HG03175 (cell line): ENCODE data around the gene SPOCK3.

ENCODE experiments used
- ATAC-seq: cut with Tn5 transposase; IDR thresholded peaks from one replicate; pipeline ENCODE4 v1.9.1; 2021; ENCODE audit warnings: mild to moderate bottlenecking, moderate library complexity; ENCODE audit not compliant: unreplicated experiment

SPOCK3 gene

GRCh38 chr4:167176723-167177367 lies 57.4 kb downstream of the SPOCK3 start:
- ATAC-seq: no peak

- no peak for ATAC-seq
Measured at GRCh38 chr4:167171928-167172327, 62.4 kb downstream of the SPOCK3 start.

DNA sequence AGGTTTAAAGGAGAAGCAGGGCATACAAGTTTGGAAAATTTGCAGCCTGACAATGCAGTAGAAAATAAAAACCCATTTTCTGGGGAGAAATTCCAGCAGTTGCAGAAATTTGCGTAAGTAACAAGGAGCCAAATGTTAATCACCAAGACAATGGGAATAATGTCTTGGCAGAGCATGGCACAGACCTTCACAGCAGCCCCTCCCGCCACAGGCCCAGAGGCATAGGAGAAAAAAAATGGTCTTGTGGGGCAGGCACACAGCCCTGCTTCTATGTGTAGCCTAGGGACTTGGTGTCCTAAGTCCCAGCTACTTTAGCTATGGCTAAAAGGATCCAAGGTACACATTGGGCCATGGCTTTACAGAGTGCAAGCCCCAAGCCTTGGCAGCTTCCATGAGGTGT lies 65.7 kb downstream of the SPOCK3 start:
- ATAC-seq: no peak

DNA sequence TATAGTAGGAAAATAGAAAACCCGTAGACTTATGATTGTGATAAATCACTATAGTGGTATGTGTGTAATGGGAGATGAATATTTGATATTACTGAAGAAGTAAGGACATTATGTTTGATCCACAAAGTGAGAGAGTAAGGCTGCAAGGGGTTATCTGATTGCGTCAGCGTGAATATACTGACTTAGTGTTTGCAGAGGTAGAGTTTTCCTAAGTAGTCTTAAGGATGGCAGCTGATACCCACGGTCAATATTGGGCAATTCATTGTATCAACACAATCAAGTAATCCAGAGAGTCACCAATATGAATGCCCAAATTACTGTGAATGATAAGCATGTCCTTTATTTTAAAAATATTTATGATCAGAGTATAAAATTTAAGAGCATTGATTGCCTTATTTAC lies 83.7 kb downstream of the SPOCK3 start:
- no peak for ATAC-seq

DNA sequence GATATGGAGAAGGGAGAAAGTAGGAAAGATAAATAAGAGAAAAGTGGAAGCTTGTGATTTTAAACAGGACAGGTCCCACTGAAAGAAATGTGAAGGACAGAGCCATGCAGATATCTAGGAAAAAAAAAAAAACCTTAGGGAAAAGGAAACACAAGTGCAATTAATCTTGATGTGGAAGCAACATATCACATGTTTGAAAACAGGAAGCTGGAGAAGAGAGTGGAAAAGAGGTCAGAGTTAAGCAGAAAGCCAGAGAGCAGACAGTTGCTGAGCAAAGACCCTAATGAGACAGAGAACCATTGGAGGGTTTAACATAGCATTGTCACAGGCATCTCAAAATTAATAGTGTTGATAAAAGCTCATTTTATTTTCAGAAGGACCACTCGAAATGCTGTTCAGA lies 89.7 kb downstream of the SPOCK3 start:
- ATAC-seq: no peak

DNA sequence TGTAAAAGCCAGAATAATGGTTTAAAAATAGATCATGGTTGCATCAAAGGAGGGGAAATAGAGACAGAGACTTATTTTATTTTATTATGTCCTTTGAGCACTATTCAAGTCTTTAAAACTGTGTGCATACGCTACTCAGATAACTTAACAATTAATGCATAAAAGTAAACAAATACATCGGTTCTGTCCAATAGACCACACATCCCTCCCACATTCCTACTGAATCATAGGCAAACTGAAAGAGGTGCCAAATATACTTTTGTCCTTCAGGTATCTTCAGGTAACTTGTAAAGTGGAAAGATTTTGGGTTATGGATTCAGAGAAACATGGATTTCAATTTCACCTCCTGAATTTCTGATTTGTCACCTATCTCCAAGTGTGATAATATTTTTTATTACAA lies 91.3 kb downstream of the SPOCK3 start:
- ATAC-seq: no peak

DNA sequence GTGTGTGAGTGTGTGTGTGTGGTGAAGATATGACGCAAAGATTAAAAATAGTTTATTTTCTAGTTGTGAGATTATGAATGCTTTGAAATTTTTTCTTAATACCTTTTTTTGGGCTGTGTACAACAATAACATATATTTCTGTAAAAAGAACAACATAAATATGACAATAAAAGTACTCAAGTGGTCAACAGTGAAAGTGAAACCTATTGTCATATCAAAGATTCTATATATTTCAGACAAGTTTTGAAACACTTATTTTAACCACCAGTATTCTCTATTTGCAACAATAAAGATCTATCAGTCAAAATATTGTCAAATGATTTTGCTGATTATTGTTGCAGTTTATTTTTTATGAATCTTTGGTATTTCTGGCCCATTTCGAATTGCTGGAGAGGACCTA lies 98.0 kb downstream of the SPOCK3 start:
- ATAC-seq: no peak

DNA sequence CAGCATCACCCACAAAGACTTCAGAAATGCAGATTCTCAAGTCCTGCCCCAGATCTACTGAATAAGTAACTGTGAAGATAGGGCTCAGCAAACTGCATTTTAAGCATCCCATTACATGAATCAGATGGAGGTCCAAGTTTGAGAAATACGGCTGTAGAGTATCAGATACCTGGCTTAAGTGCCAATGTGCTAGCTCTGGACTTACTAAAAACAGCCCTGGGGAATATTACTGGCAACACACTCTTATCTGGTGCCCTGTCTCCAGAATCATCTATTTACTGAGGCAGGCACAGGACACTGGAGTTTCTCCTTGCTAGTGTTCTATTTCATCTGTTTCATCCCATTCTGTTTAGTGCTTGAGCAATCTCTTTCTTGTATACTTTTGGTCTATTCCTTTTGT lies 105.1 kb downstream of the SPOCK3 start:
- no peak for ATAC-seq

DNA sequence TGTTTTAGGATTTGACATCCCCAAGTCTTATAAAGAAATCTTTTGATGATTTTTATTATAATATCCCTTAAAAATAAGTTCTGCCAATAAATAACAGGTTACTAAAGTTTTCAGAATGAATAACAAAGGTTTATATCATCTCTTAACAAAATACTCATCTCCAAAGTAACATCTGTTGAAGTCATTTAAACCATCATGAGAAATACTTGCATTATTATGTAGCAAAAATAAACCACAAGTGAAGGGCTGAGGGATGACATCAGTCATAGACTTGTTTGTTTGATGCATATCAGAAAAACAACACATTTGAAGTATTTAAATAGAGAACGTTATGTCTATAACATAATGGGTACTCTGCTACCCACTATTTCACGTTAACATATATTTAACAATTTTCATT lies 114.9 kb downstream of the SPOCK3 start:
- no peak for ATAC-seq

DNA sequence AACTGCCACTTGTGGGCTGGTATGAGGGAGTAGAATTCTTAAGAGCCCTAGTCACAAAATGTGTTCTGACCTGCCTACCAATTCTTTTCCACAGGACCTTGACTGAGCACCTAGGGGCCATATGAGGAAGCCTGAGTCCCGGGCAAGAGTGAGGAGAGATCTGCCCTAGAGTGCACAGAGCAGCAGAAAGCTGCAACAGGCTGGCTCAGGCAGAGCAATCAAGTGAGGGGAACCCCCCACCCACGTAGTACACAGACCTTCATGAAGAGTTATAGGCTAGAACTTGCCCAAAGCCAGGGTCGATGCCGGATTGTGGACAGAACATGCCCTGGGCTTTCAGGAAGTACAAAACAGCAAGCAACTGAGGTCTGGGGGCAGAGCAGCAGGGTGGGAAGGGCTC lies 117.0 kb downstream of the SPOCK3 start:
- no peak for ATAC-seq

- ATAC-seq: no peak
Measured at GRCh38 chr4:167114416-167114971, 119.8 kb downstream of the SPOCK3 start.

- ATAC-seq: no peak
Measured at GRCh38 chr4:167111622-167112021, 122.7 kb downstream of the SPOCK3 start.

DNA sequence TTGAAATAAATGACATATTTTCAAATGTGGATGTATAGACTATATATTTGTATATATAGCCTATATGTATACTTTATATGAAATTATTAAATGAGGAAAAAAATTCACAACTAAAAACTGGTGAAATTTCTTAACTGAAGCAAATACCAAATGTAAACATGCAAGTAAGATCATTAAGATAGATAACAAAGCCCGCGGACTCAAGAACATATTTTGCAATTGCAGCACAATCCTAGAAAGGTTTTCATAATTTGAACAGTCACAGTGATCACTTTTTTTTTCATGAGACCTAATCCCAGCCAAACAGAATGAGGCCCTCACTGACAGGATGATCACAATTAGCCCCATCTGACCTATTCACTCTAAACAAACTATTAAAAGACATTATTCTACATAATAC lies 123.2 kb downstream of the SPOCK3 start:
- ATAC-seq: no peak

DNA sequence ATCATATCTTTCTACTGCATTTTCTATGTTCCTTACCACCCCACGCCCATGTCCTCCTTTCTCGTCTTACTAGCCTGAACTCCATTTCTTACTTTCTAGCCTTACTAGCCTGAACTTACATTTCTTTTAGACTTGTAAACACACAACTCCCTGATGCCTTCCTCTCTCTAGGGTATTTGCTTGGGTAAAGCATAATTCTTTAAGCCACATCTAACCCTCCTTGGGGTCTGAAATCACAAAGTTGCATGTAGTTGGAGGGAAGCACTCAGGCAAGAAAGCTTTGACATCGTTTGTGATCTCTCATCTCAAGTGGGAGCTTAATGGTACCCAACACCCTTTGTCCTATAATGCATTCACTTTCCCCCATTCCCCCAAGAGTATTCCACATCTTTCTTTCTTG lies 124.4 kb downstream of the SPOCK3 start:
- ATAC-seq: no peak

DNA sequence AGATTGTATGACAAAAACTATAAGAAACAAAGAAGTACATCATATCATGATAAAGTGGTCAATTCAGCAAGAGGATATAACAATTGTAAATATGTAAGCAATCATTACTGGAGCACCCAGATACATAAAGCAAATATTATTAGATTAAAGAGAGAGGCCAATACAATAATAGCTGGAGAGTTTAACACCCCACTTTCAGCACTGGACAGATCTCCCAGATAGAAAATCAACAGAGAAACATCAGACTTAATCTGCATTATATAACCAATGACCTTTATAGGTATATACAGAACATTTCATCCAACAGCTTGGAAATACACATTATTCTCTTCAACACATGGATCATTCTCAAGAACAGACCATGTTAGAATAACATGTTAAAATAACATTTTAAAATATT lies 128.4 kb downstream of the SPOCK3 start:
- no peak for ATAC-seq

DNA sequence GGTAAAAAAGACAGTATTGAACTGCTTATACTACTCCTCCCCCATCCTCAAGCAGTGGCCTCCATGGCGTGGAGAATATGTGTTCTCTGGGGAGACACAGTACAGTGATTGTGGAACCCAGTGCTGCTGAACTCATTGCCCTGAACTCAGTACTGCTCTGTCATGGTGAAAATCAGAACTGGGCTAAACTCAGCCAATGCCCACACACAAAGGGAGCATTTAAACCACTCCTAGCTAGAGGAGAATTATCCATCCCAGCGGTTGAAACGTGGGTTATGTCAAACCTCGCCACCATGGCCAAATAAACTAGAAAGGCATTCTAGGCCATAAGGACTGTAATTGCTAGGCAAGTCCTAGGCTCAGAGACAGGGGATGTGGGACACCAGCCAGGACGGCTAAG lies 131.8 kb downstream of the SPOCK3 start:
- ATAC-seq: no peak

- ATAC-seq: no peak
Measured at GRCh38 chr4:167101035-167101434, 133.3 kb downstream of the SPOCK3 start.

DNA sequence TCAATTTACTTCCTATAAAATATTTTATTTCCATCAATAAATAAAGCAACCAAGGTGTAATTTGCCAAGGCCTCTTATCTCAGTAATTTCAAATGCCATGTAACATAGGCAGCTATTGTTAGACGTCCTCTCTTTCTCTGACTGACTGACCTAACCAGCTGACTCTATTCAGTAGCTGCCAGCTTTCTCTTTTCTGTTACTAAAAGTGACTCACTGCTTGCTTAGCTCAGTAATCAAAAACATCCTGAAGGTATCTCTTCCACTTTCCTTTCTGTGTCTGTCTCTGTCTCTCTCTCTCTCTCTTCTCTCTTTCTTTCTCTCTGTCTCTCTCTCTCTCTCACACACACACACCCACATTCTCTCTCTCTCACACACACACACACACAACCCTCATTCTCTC lies 134.2 kb downstream of the SPOCK3 start:
- ATAC-seq: no peak

DNA sequence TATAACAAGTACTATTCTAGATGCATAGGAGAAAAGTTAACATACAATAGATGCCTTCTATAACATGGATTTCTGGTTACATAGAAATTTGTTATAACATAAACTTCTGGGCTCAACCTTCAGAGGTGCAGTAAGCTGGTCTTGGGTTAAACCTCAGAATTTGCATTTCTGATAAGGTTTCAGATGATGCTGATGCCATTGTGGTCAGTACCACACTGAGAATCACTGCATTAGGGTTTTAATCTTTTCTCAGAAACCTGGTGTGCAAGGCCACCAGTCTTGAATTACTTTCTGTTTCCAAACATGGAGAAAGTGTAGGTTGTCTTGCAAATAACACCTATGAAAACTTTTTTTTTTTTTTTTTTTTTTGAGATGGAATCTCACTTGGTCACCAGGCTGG lies 146.2 kb downstream of the SPOCK3 start:
- peak; percentile 80 for ATAC-seq

- ATAC-seq: no peak
Measured at GRCh38 chr4:167084321-167084720, 150.0 kb downstream of the SPOCK3 start.

DNA sequence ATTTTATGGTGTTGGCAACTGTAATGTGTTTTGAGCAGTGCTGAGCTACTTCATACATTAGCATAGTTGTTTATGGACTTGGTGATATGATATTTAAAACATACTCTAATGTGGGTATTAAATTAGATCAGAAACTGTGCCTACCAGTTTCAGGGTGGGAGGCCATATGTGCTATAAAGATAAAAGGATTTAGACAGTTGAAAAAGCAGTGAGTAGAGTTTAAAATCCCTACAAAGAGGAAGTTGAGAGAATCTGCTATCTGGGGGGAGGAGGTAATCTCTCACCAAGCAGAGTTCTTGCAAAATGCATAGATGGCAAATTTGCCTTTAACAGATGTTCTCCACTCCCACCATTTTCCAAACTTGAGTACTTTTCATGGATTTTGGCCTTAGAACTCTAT lies 154.5 kb downstream of the SPOCK3 start:
- ATAC-seq: no peak

DNA sequence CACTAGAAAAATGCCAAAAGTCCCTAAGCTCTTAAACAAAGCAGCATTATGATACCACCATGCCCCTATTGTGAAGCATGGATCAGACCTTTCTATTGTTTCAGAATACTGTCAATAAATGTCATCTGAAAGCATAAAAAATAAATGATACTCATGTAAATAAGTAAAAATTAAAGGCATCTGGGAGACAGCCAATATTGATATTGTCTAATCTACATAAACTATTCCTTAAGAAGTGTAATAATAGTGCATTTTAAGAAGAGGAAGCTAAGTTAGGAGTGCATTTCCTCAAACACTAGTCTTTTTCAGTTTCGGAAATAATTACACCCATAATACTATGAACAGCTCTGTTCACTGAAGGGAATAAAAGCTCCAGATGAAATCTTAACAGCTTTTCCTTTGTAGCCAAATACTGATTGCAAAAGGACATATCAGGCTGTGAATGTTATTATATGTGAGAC lies 181.6 kb downstream of the SPOCK3 start:
- ATAC-seq: no peak

- ATAC-seq: no peak
Measured at GRCh38 chr4:167049257-167049656, 185.0 kb downstream of the SPOCK3 start.
